D341Med (cell line): ENCODE results near the gene SPATS1.
"Not testable (repeated sequence)": the region's sequence is repeated elsewhere in the genome, so short reads cannot be mapped to it uniquely, and the experiment has no call there.

Experiments used
- DNase-seq: peaks from one replicate; pipeline ENCODE4 v3.0.0; 2012; ENCODE audit warnings: low spot score

The SPATS1 gene

GRCh38 chr6:44342052-44342451 lies 398 bp upstream of the SPATS1 start:
- DNase-seq, result no peak

- not testable (repeated sequence) for DNase-seq
Measured at GRCh38 chr6:44346818-44347217, 4.4 kb downstream of the SPATS1 start.

DNA sequence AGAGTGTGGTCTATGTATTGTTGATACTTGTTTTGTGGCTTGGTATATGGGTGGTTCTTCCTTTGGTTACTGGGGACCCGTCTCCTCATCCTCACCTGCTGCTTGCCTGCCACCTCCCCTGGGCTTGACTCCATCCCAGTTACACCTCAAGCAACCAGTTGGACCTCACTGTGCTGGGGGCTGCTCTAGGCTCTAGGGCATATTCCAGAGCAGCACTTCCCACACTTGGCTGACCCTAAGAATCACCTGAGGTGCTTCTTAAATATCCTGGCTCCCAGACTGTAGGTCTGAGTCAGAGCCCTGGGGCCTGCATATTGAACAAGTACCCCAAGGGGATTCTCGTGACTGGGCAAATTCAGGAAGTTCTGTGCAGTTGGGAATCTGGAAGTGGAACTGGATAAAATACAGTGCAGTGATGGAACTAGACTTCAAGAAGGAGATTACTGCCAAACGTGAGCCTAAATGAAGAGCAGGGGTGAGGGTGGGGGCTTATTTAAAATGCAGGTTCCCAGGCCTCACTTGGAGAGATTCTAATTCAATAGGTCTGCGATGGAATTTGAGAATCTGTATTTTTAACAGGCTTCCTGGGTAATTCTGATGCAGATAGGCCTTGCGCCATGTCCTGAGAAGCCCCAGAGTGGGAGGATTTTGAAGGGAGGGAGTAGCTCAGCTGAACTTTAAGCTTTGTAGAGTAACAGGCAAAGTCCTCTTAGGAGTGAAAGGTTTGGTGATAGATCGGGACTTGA lies 7.6 kb downstream of the SPATS1 start:
- no peak for DNase-seq

- not testable (repeated sequence) for DNase-seq
Measured at GRCh38 chr6:44350650-44350994, 8.2 kb downstream of the SPATS1 start.

DNA sequence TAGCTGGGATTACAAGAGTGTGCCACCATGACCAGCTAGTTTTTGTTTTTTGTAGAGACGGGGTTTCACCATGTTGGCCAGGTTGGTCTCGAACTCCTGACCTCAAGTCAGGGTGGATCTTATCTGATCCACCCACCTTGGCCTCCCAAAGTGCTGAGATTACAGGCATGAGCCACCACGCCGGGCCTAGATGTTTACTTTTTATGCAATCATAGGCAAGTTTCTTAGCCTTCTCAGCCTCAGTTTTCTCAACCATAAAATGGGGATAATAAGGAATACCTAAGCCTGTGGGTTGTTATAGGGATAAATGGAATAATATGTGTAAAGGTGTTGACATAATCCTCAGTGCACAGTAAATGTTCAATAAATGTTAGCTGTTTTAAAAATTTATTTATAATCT lies 9.8 kb downstream of the SPATS1 start:
- DNase-seq, result no peak

- no peak for DNase-seq
Measured at GRCh38 chr6:44353336-44353735, 10.9 kb downstream of the SPATS1 start.

GRCh38 chr6:44355640-44356039 lies 13.2 kb downstream of the SPATS1 start:
- no peak for DNase-seq

DNA sequence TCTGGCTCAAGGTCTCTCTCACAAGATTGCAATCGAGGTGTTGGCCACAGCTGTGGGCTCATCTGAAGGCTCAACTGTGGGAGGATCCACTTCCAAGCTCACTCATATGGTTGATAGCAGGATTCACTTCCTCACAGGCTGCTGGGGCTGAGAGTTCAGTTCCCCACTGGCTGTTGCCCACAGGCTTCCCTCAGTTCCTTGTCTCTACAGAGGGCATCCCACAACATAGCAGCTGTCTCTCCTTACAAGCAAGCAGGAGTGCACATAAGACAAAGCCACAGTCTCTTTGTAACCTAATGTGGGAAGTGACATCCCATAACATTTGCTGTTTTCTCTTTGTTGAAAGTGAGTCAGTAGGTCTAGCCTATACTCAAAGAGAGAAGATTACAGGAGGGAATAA lies 14.0 kb downstream of the SPATS1 start:
- no peak for DNase-seq

DNA sequence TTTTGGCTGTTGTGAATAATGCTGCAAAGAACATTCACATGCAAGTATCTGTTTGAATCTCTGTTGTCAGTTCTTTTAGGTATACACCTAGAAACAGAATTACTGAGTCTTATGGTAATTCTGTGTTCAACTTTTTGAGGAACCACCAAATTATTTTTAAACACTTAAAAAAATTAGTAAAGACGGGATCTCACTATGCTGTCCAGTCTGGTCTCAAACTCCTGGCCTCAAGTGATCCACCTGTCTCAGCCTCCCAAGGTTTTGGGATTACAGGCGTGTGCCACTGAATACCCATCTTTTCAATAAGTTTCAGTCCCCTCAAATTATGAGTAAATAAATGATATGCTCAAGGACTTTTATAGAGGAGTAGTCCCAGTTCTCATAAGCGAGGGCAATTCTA lies 17.5 kb downstream of the SPATS1 start:
- DNase-seq, result no peak

DNA sequence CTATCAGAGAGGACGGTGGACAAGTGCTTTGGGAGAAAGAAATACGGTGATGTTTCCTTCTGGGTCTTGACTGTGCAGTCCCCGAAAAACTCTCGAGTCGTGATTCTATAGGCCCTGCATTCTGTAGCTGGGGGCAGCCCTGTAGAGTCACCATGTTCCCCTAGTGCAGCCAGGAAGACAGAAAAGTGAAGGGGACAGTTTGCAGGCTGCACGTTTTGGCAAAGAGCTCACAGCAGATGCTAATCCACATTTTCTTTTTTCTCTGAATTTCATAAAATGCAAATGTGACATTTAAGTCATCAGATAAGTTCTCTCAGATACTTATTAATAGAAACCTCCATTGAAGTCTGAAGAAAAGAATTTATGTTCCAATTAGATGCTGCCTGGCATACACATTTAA lies 19.5 kb downstream of the SPATS1 start:
- no peak for DNase-seq

GRCh38 chr6:44363377-44363926 lies 21.0 kb downstream of the SPATS1 start:
- DNase-seq, result no peak

DNA sequence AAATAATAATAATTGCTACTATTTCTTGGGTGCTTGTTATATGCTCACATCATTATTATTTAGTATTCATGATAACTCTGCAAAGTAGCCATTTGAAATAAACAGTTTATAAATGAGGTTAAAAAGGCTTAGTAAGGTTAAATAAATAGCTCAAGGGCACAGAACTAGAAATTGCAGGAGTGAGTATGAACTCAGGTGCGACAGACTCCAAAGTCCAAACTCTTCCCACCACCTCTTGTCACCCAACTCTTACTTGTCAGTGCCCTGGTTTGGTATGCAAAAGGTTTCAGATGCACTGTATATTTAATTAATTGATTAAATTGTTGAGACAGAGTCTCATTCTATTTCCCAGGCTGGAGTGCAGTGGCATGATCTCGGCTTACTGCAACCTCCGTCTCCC lies 24.3 kb downstream of the SPATS1 start:
- no peak for DNase-seq

- no peak for DNase-seq
Measured at GRCh38 chr6:44367681-44368080, 25.2 kb downstream of the SPATS1 start.

GRCh38 chr6:44373051-44373450 lies 30.6 kb downstream of the SPATS1 start:
- DNase-seq, result no peak

DNA sequence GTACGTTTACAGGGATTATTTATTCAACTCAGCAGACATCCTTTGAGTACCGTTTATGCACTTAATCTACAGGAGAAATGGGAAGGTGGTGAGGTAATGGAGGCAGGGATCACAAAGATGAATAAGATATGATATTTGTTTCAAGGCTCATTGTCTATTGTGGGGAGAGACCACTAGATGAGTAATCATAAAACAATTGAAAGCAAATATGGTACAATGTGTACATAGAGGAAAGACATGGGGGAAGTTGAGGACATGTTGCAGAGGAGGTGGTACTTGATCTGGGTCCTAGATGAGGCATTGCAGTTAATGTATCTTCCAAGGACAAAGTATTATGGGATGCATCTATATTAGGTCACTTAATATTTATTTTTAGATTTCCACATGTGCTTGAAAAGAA lies 31.3 kb downstream of the SPATS1 start:
- DNase-seq, result no peak

GRCh38 chr6:44375071-44375470 lies 32.6 kb downstream of the SPATS1 start:
- DNase-seq, result no peak

DNA sequence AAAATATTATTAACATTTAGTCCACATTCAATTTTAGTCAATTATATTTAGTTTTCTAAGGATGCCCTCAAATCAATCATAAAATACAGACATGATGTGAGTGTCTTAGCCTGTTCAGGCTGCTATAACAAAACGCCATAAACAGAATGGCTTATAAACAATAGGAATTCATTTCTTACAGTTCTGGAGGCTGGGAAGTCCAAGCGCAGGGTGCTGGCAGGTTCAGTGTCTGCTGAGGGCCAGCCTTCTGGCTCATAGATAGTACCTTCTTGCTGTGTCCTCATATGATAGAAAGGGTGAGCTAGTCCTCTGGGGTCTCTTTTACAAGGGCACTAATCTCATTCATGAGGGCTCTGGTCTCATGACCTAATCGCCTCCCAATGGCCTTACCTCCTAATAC lies 35.0 kb downstream of the SPATS1 start:
- no peak for DNase-seq

DNA sequence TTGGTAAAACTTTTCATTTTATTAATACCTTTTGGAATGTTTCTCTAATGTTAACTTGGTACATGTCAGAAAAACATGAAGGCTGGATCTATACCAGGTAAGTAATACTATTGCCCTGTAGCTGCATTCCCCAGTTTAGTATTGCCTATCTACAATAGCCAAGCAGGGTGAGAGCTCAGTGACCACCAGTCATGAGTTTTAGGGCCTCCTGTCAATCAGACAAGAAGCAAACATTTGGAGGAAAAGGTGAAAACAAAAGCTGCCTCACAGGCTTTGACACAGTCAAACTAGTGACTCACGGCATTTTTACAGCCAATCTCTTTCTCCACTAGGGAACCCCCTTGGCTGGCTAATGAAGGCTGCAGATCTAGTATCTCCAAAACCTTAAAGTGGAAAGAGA lies 35.5 kb downstream of the SPATS1 start:
- DNase-seq, result no peak

DNA sequence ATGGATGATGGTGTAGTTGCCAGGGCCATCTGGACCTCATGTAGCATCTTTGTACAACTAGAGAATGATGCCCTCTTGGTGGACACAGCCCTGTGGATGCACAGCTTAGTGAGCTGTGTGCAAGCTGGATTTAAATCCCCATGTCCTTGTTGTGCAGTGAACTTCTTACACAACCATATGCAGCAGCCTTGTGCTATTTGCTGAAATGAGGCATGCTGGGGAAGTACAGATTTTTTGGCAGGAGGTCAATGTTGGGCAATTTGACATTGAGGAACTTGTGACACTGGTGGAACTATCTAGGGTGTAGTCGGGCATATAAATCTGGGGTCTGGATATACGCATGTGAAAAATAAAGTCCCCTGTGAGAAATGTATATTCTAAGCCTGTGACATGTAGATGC lies 39.3 kb downstream of the SPATS1 start:
- no peak for DNase-seq

- DNase-seq, result no peak
Measured at GRCh38 chr6:44386364-44386928, 44.0 kb downstream of the SPATS1 start.

DNA sequence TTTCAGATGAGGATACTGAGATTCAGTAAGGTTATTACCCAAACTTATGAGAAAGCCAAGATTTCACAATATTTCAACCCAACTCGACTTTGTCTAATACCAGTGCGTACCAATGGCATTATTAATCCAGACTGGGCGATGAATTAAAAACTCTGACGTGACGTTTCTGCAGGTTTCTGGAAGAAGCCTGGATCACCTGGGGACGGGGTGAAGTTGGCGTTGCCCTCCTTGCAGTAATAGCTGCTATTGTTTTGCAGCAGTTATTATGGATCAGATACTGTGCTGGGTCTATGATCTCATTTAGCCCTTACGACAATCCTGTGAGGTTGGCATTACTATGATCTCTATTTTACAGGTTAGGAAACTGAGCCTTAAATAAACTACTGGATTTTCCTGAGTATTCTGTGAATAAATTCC lies 44.5 kb downstream of the SPATS1 start:
- DNase-seq, result peak; percentile 58

DNA sequence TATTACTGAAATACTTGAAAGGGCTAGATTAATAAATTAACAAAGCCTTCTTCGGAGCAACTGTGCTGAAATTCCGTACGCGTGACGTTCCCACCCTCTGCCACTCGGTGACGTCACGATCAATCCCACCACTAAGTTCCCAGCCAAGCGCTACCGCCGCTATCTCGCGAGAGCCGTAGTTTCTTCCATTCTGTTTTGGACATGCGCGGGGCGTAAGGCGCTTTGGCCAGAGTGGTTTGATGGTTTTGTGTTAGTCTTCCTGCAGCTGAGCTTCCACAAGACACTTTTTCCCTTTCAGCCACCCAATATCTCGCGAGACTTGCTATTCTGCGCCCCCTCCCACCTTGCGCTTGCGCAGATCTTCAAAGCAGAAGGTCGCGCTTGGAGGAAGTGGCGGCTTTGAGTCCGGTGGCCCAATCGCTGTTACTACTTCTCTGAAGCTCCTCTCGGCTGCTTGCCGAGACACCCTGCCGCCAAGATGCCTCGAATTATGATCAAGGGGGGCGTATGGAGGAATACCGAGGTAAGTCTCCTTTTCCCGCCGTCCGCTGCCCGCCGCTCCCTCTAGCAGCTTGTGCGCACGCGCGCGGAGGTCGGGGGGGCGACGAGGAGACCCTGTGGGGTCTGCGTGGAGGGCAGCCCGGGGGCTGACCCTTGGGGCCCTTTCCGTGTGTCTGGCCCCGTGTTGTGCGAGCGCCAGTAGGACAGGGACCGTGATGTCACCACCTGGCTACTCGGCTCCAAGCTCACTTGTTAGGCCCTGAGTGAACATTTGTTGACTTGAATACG lies 45.1 kb downstream of the SPATS1 start, which contains the start of gene CDC5L:
TSS of gene CDC5L (plus strand) at position 361 of the 789 bp plus-strand sequence. CDS start at position 479, 118 bp downstream.
- peak; percentile 93 for DNase-seq

GRCh38 chr6:44388135-44388487 lies 45.7 kb downstream of the SPATS1 start:
- DNase-seq, result no peak
